Body of pancreas (tissue), 4 donors: ENCODE measurements around the gene SMCO2. TPM values are rescaled to one million over a fixed set of nuclear protein-coding genes. Genes with fewer than 3 reads are reported as not detected.

Experiments
- ATAC-seq: fragments of 150-250 bp; one replicate; pipeline ENCODE4 v1.9.1; 2016
- DNase-seq, 4 donors: peaks; one replicate each; pipeline ENCODE4 v3.0.0-alpha.2; 2019
- H3K27ac ChIP-seq, 4 donors: fragments of 200-600 bp; sonication (generic); 1 replicate in 3 of 4; 2 replicates in 1 of 4; pipeline versions ENCODE4 v1.5.1 to v1.6.1; 2016 to 2019; ENCODE audit warnings: mild to moderate bottlenecking in 1 of 4, mixed read lengths in 1 of 4, moderate library complexity in 1 of 4
- H3K27me3 ChIP-seq, 2 donors: fragments of 200-600 bp; sonication (generic); one replicate each; pipeline ENCODE4 v1.6.0; 2016; ENCODE audit warnings: mild to moderate bottlenecking in 1 of 2
- H3K36me3 ChIP-seq, 2 donors: fragments of 200-600 bp; sonication (generic); replicated peaks in 1 of 2; 2 replicates each; pipeline ENCODE4 v1.5.1; 2016; ENCODE audit warnings: low read depth in 2 of 2; ENCODE audit not compliant: insufficient read depth in 1 of 2
- H3K4me1 ChIP-seq: fragments of 200-600 bp; sonication (generic); one replicate; pipeline ENCODE4 v1.6.0; 2016
- H3K4me3 ChIP-seq, 2 donors: fragments of 200-600 bp; sonication (generic); 1 replicate in 1 of 2; 2 replicates in 1 of 2; pipeline ENCODE4 v1.5.1; 2016 to 2019
- H3K9me3 ChIP-seq, 3 donors: fragments of 200-600 bp; sonication (generic); 1 replicate in 2 of 3; 2 replicates in 1 of 3; pipeline ENCODE4 v1.5.1; 2016
- POLR2A ChIP-seq, 3 donors: fragments of 450-650 bp; IDR thresholded peaks; one replicate each; pipeline ENCODE4 v1.6.1; 2016; ENCODE audit warnings: antibody characterized with exemption in 3 of 3, mild to moderate bottlenecking in 2 of 3
- WGBS, 2 donors: methylation state at CpG; one replicate each; pipeline ENCODE4 v1.1.5; 2017; 5-methylcytosine and 5-hydroxymethylcytosine counted together
- intact Hi-C: fragments of 100-400 bp; cut with DNase I; formaldehyde crosslinking; loops from one replicate; pipeline ENCODE4 v1.15.1; 2023
- total RNA-seq, 2 donors: library from RNA; depleted of rRNA; stranded (reverse); fragments of >200 nt; gene quantifications; one replicate each; pipeline ENCODE4 v1.1.0, GENCODE V29; 2016
- TF ChIP-seq, protein P1 (sequence below), 7 experiments: fragments of 450-650 bp in 4 of 7; fragments of 200-600 bp in 3 of 7; sonication (generic) in 3 of 7; IDR thresholded peaks; one replicate each; pipeline ENCODE4 v1.5.1; 2016 to 2019; ENCODE audit warnings: antibody characterized with exemption in 7 of 7

Gene SMCO2
- total RNA-seq, 2 donors from 2014 or later: not detected

DNA sequence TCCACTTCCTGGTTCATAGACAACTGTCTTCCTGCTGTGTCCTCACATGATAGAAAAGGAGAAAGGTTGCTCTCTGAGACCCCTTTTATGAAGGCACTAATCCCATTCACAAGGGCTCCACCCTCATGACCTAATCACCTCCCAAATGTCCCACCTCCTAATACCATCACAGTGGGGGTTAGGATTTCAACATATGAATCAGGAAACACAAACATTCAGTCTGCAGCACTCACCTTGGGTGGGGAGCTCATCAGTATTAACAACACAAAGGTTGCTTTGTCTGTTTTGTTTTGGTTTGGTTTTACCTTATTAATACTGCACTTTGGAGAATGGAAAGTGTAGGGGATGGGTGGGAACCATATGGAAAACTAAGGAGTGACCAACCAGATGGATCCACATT is 10.5 kb upstream of the SMCO2 start:
- Histone ChIP-seq H3K36me3 (no peaks in the 10 kb centered on the region), H3K4me3 (no peak overlapping the region), H3K27me3 (no peaks in the 10 kb centered on the region), H3K27ac (no peak overlapping the region), H3K9me3 (no peaks in the 10 kb centered on the region), H3K4me1 (no peaks in the 10 kb centered on the region)
- intact Hi-C loops: loop anchor here (5.0 kb wide), 1 partner anchor 216 kb away; no protein-coding TSS in a partner anchor
- DNase-seq (no peak), ATAC-seq (no peak)
- TF ChIP-seq, protein P1, sequence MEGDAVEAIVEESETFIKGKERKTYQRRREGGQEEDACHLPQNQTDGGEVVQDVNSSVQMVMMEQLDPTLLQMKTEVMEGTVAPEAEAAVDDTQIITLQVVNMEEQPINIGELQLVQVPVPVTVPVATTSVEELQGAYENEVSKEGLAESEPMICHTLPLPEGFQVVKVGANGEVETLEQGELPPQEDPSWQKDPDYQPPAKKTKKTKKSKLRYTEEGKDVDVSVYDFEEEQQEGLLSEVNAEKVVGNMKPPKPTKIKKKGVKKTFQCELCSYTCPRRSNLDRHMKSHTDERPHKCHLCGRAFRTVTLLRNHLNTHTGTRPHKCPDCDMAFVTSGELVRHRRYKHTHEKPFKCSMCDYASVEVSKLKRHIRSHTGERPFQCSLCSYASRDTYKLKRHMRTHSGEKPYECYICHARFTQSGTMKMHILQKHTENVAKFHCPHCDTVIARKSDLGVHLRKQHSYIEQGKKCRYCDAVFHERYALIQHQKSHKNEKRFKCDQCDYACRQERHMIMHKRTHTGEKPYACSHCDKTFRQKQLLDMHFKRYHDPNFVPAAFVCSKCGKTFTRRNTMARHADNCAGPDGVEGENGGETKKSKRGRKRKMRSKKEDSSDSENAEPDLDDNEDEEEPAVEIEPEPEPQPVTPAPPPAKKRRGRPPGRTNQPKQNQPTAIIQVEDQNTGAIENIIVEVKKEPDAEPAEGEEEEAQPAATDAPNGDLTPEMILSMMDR (IDR thresholded peaks at IDR 0.05): no peak
- no peak for TF ChIP-seq POLR2A (IDR thresholded peaks at IDR 0.05)

DNA sequence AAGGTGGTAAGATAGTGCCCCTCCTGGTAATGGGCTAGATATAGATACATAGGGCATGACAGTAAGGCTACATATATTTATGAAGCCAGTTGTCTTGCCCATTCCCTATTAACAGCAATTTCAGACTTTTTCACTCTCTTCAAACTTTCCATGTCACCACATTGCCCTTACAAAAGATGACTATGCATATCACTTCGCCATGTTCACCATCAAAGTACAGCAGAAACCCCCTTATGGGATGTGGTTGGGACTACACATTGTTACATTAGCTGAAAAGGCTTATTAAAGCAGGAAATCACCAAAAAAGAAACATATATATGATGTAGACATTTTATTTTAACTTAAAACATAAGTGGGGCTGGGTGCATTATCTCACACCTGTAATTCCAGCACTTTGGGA is 9.8 kb upstream of the SMCO2 start:
- 77 to 92% methylated on average over 1 of the region's 1 CpG for WGBS, 2 donors
- intact Hi-C loops: loop anchor here (5.0 kb wide), 1 partner anchor 216 kb away; no protein-coding TSS in a partner anchor
- no peaks in the 10 kb centered on the region for H3K4me1 ChIP-seq
- no peaks in the 10 kb centered on the region for H3K36me3 ChIP-seq
- TF ChIP-seq, protein P1 (IDR thresholded peaks at IDR 0.05): no peak
- no peak for TF ChIP-seq POLR2A (IDR thresholded peaks at IDR 0.05)
- no peaks in the 10 kb centered on the region for H3K9me3 ChIP-seq
- H3K27me3 ChIP-seq: no peaks in the 10 kb centered on the region
- ATAC-seq (no peak), DNase-seq (no peak)
- H3K4me3 ChIP-seq: no peak overlapping the region
- no peak overlapping the region for H3K27ac ChIP-seq

DNA sequence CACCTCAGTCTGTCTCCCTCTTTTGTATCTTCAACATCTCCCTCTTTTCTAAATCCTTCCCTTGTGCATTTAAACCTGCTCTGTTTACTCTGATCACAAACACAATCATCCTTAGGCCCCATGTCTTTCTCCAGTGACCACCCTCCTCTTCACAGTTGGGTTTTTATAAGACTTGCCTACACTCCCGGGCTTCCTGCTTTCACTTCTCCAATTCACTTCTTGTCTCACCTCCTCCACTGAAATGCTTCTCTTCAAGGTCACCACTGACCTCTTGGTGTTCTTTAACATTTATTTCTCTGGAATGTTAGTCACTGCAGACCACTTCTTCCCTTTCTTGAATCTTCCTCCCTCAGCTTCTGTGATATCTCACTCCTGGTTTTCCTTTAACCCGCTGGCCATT is 8.7 kb upstream of the SMCO2 start:
- intact Hi-C loops: loop anchor here (5.0 kb wide), 1 partner anchor 214 kb away; no protein-coding TSS in a partner anchor
- 56 to 74% methylated on average over 2 of the region's 2 CpGs for WGBS, 2 donors

DNA sequence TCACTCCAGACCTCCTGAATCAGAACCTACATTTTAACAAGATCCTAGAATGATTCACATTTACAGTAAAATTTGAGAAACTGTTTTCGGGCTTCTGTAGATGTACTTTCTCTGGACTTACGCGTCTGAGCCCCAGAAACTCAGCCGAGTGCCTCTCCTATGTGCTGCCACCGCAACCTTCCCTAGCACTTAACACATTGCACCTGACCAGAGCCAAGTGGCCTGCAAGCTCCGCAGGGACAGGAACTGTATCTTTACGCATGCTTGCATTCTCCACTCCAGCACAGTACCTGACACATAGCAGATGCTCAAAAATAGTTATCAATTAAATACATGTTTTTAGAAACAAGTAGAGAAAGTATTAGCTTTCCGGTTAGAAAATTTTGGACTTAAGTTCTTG is 1.2 kb downstream of the SMCO2 start:
- TF ChIP-seq POLR2A (IDR thresholded peaks at IDR 0.05): no peak
- TF ChIP-seq, protein P1 (IDR thresholded peaks at IDR 0.05): no peak
- Histone ChIP-seq H3K9me3 (peaks cover 0 to 3% (median 0%) of the 10 kb centered on the region in 3 donors), H3K36me3 (no peaks in the 10 kb centered on the region), H3K27me3 (no peaks in the 10 kb centered on the region), H3K4me1 (no peaks in the 10 kb centered on the region), H3K4me3 (no peak overlapping the region), H3K27ac (no peak overlapping the region)
- intact Hi-C loops: no loop called here
- no peak for DNase-seq
- ATAC-seq: no peak
- 82 to 93% methylated on average over 8 of the region's 8 CpGs for WGBS, 2 donors

More for the DNA sequence above, 8.7 kb upstream of the SMCO2 start:
- Histone ChIP-seq H3K4me3 (no peak overlapping the region), H3K27me3 (no peaks in the 10 kb centered on the region), H3K36me3 (no peaks in the 10 kb centered on the region), H3K27ac (no peak overlapping the region), H3K4me1 (no peaks in the 10 kb centered on the region), H3K9me3 (no peaks in the 10 kb centered on the region)
- TF ChIP-seq POLR2A (IDR thresholded peaks at IDR 0.05): no peak
- TF ChIP-seq, protein P1 (IDR thresholded peaks at IDR 0.05): no peak
- ATAC-seq (no peak), DNase-seq (no peak)

DNA sequence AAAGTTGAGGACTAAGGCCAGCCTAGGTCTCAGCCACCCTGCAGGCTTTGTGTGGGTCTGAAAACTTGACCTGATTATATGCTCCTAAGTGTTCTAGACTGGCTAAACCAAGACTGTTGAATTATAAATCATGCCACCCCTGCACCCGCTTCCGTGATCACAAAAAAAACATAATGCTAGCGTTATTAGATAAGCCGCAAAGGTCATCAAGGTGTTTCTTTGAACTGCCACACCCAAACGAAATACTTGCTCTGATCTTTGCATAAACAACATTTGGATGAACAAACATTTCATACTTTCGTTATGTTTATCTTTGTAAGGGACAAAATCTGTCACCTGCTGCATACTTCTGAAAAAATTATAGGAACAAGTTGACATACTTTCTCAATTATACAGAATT is 2.5 kb downstream of the SMCO2 start:
- no peak for DNase-seq
- WGBS, 2 donors: 51 to 60% methylated on average over 6 of the region's 6 CpGs
- Histone ChIP-seq H3K27me3 (no peaks in the 10 kb centered on the region), H3K9me3 (peaks cover 0 to 3% (median 0%) of the 10 kb centered on the region in 3 donors), H3K4me3 (no peak overlapping the region), H3K27ac (no peak overlapping the region), H3K36me3 (no peaks in the 10 kb centered on the region), H3K4me1 (no peaks in the 10 kb centered on the region)
- no peak for ATAC-seq
- intact Hi-C loops: no loop called here
- no peak for TF ChIP-seq POLR2A (IDR thresholded peaks at IDR 0.05)
- TF ChIP-seq, protein P1 (IDR thresholded peaks at IDR 0.05): no peak
